ENCODE data around the gene WDR3.

DNA sequence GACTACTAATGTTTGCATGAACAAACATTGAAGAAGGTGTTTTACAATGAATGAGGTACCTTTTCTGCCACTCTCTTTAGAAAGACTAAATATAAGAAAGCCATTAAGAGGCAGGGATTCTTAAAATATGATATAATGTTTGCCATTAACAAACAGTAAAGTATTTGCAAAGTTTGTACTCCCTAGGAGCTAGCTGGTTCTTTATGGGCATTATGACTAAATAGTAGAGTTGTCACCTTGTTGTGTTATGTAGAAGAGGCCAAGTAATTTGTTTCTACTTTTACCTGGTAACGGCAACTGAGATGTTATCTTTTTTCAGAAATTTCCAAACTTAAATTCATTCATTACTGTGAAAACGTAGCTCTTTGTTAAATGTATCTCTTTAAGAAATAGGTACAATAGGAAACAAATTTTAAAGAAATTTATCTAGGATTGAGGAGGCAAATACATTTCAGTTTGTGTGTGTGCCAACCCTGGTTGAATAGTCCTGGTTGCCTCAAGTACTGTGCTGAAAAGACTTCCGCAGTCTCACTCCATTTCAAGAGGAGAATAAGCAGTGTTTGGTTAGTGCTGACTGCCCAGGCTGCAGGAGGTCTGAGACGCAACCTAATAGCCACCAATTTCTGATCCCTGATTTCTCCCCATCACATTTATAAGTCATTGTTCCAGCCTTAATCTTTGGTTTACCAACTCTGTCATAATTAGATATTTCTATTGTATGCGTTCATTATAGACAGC, 52.1 kb downstream of the WDR3 start:
- TF ChIP-seq, protein P1, sequence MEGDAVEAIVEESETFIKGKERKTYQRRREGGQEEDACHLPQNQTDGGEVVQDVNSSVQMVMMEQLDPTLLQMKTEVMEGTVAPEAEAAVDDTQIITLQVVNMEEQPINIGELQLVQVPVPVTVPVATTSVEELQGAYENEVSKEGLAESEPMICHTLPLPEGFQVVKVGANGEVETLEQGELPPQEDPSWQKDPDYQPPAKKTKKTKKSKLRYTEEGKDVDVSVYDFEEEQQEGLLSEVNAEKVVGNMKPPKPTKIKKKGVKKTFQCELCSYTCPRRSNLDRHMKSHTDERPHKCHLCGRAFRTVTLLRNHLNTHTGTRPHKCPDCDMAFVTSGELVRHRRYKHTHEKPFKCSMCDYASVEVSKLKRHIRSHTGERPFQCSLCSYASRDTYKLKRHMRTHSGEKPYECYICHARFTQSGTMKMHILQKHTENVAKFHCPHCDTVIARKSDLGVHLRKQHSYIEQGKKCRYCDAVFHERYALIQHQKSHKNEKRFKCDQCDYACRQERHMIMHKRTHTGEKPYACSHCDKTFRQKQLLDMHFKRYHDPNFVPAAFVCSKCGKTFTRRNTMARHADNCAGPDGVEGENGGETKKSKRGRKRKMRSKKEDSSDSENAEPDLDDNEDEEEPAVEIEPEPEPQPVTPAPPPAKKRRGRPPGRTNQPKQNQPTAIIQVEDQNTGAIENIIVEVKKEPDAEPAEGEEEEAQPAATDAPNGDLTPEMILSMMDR (IDR thresholded peaks at IDR 0.05), result no peak
- TF ChIP-seq POLR2A (IDR thresholded peaks at IDR 0.05) (no peak), POLR2AphosphoS5 (IDR thresholded peaks at IDR 0.05) (no peak)

Measured in breast epithelium (tissue), 3 donors.